ENCODE data around the gene C1orf116. TPM values are rescaled to one million over a fixed set of nuclear protein-coding genes. Genes with fewer than 3 reads are reported as not detected.
A peak's percentile ranks its signal among the peaks of the same experiment; 100 is the strongest.

Gene C1orf116
- total and polyA plus RNA-seq, 7 experiments from 2014 or later = 0.11 to 0.15 TPM; not detected in 5

DNA sequence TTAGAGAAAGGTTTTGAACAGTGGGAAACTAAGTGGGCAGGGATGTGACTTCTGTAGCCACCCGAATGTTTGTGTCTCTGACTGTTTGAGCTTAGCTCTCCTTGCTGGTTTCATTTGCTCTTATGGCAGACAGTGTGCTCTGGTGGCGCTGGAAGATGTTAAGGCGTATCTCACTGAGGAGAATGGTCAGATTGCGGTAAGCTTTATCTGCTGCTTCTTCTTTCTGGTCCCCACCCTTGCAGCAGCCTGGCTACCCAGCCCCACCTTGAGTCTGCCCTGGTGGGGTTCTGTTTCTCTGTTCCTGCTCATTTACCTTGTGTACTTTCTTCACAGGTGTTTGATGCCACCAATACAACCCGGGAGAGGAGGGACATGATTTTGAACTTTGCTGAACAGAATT, 30.5 kb upstream of the C1orf116 start:
- CTCF ChIA-PET = no interaction called here
- POLR2A ChIA-PET = no interaction called here
- no peaks in the 10 kb centered on the region for H3K4me1 ChIP-seq (ENCODE audit: control insufficient read depth in 2 of 2, insufficient read depth in 2 of 2, low read length in 2 of 2)
- H3K27ac ChIP-seq (ENCODE audit: low read depth, low read length) = no peak overlapping the region
- no peaks in the 10 kb centered on the region for H3K9me3 ChIP-seq (ENCODE audit: control insufficient read depth in 2 of 3, low read length in 3 of 3)
- H3K4me3 ChIP-seq (ENCODE audit: low read length) = no peak overlapping the region
- H3K4me1 Mint-ChIP-seq = peaks cover 0 to 5% (median 0%) of the 10 kb centered on the region in 7 donors
- H3K9me3 Mint-ChIP-seq = no peaks in the 10 kb centered on the region
- H3K27ac Mint-ChIP-seq = no peak overlapping the region
- H3K4me3 Mint-ChIP-seq = no peak overlapping the region
- H3K27me3 ChIP-seq (ENCODE audit: control insufficient read depth in 2 of 2, insufficient read depth in 2 of 2, low read length in 2 of 2) = no peaks in the 10 kb centered on the region
- no peak for DNase-seq
- intact Hi-C loops (cut with micrococcal nuclease) = no loop called here
- peaks cover 3 to 58% (median 11%) of the 10 kb centered on the region in 5 donors for H3K36me3 Mint-ChIP-seq
- no peaks in the 10 kb centered on the region for H3K27me3 Mint-ChIP-seq
- peak; percentile 61 for ATAC-seq
- peaks cover 0 to 17% (median 0%) of the 10 kb centered on the region in 3 experiments for H3K36me3 ChIP-seq (ENCODE audit: control insufficient read depth in 2 of 3, insufficient read depth in 3 of 3, low read length in 3 of 3)

DNA sequence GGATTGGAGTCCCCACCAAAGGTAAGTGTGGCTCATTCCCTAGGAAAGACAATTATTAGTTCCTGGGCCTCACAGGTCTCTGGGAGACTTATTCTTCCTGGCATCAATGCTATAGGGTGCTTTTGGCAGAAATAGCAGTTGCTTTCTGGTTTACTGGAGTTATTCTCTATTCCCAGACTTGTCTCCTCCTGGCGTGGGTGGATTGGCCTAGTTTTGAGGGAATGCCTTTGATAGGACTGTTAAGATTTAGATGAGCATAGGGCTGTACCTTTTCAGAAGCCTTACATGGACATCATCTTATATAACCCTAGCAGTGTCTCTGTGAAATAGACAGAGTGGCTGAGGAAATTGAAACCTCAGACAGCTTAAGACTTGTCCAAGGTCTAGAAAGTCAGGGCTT, 29.5 kb upstream of the C1orf116 start:
- Mint-ChIP-seq H3K4me1 (peaks cover 0 to 5% (median 0%) of the 10 kb centered on the region in 7 donors), H3K9me3 (no peaks in the 10 kb centered on the region), H3K36me3 (peaks cover 3 to 49% (median 11%) of the 10 kb centered on the region in 5 donors), H3K27ac (no peak overlapping the region), H3K4me3 (no peak overlapping the region), H3K27me3 (no peaks in the 10 kb centered on the region)
- Histone ChIP-seq H3K9me3 (ENCODE audit: control insufficient read depth in 2 of 3, low read length in 3 of 3) (no peaks in the 10 kb centered on the region), H3K4me1 (ENCODE audit: control insufficient read depth in 2 of 2, insufficient read depth in 2 of 2, low read length in 2 of 2) (no peaks in the 10 kb centered on the region), H3K4me3 (ENCODE audit: low read length) (no peak overlapping the region), H3K36me3 (ENCODE audit: control insufficient read depth in 2 of 3, insufficient read depth in 3 of 3, low read length in 3 of 3) (peaks cover 0 to 17% (median 0%) of the 10 kb centered on the region in 3 experiments), H3K27me3 (ENCODE audit: control insufficient read depth in 2 of 2, insufficient read depth in 2 of 2, low read length in 2 of 2) (no peaks in the 10 kb centered on the region), H3K27ac (ENCODE audit: low read depth, low read length) (no peak overlapping the region)
- CTCF ChIA-PET = interaction anchor here (0.6 kb wide), 1 partner anchor 343 kb away, joined by 10 read pairs; no protein-coding TSS in a partner anchor
- ATAC-seq = no peak
- DNase-seq = no peak
- intact Hi-C loops (cut with micrococcal nuclease) = no loop called here
- POLR2A ChIA-PET = interaction anchor here (0.7 kb wide), 1 partner anchor 13 kb away, joined by 3 read pairs; no protein-coding TSS in a partner anchor

GRCh38 chr1:207060596-207060995, 28.0 kb upstream of the C1orf116 start:
- peaks cover 3 to 40% (median 11%) of the 10 kb centered on the region in 5 donors for H3K36me3 Mint-ChIP-seq
- DNase-seq (no peak), ATAC-seq (no peak)
- no peak overlapping the region for H3K4me3 ChIP-seq (ENCODE audit: low read length)
- ChIA-PET CTCF (interaction anchor here (0.6 to 1.3 kb wide), 3 partner anchors 11 to 1571 kb away, joined by 3 read pairs; no protein-coding TSS in a partner anchor), POLR2A (no interaction called here)
- no peaks in the 10 kb centered on the region for H3K4me1 ChIP-seq (ENCODE audit: control insufficient read depth in 2 of 2, insufficient read depth in 2 of 2, low read length in 2 of 2)
- H3K9me3 Mint-ChIP-seq = no peaks in the 10 kb centered on the region
- H3K27me3 ChIP-seq (ENCODE audit: control insufficient read depth in 2 of 2, insufficient read depth in 2 of 2, low read length in 2 of 2) = no peaks in the 10 kb centered on the region
- H3K4me3 Mint-ChIP-seq = no peak overlapping the region
- H3K4me1 Mint-ChIP-seq = peaks cover 0 to 5% (median 0%) of the 10 kb centered on the region in 7 donors
- H3K9me3 ChIP-seq (ENCODE audit: control insufficient read depth in 2 of 3, low read length in 3 of 3) = no peaks in the 10 kb centered on the region
- peaks cover 0 to 17% (median 0%) of the 10 kb centered on the region in 3 experiments for H3K36me3 ChIP-seq (ENCODE audit: control insufficient read depth in 2 of 3, insufficient read depth in 3 of 3, low read length in 3 of 3)
- peaks cover 0 to 3% (median 0%) of the 10 kb centered on the region in 5 donors for H3K27me3 Mint-ChIP-seq
- no peak overlapping the region for H3K27ac Mint-ChIP-seq
- intact Hi-C loops (cut with micrococcal nuclease) = no loop called here
- H3K27ac ChIP-seq (ENCODE audit: low read depth, low read length) = no peak overlapping the region

DNA sequence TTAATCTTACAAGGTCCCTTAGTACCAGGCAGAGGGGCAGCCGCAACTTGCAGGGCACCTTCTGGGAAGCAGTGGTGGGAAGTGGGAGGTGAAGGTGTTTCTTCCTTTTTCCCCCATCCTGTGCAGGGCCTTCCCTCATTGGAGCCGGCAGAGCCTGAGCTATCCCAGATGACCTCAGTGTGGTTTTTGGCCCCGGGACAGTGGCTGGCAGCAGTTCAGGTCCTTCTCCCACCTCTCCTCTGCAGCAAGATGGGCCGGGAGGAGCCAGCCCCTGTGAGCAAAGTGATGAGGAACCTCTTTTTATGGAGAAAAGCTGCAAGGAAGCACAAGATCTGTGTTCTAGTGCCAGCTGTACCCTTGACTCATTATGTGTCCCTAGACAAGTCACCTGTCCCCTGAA, 27.3 kb upstream of the C1orf116 start:
- Histone ChIP-seq H3K9me3 (ENCODE audit: control insufficient read depth in 2 of 3, low read length in 3 of 3) (no peaks in the 10 kb centered on the region), H3K4me1 (ENCODE audit: control insufficient read depth in 2 of 2, insufficient read depth in 2 of 2, low read length in 2 of 2) (no peaks in the 10 kb centered on the region), H3K36me3 (ENCODE audit: control insufficient read depth in 2 of 3, insufficient read depth in 3 of 3, low read length in 3 of 3) (peaks cover 0 to 17% (median 0%) of the 10 kb centered on the region in 3 experiments), H3K4me3 (ENCODE audit: low read length) (no peak overlapping the region), H3K27me3 (ENCODE audit: control insufficient read depth in 2 of 2, insufficient read depth in 2 of 2, low read length in 2 of 2) (no peaks in the 10 kb centered on the region), H3K27ac (ENCODE audit: low read depth, low read length) (no peak overlapping the region)
- DNase-seq (no peak), ATAC-seq (no peak)
- H3K27ac Mint-ChIP-seq = no peak overlapping the region
- H3K4me1 Mint-ChIP-seq = peaks cover 0 to 9% (median 2%) of the 10 kb centered on the region in 7 donors
- intact Hi-C loops (cut with micrococcal nuclease) = no loop called here
- POLR2A ChIA-PET = interaction anchor here (0.6 kb wide), 1 partner anchor 241 kb away, joined by 3 read pairs; no protein-coding TSS in a partner anchor
- H3K27me3 Mint-ChIP-seq = peaks cover 0 to 3% (median 0%) of the 10 kb centered on the region in 5 donors
- CTCF ChIA-PET = interaction anchor here (0.6 to 1.3 kb wide), 4 partner anchors 11 to 1570 kb away, joined by 3 read pairs; no protein-coding TSS in a partner anchor
- no peaks in the 10 kb centered on the region for H3K9me3 Mint-ChIP-seq
- H3K4me3 Mint-ChIP-seq = no peak overlapping the region
- H3K36me3 Mint-ChIP-seq = peaks cover 3 to 35% (median 11%) of the 10 kb centered on the region in 5 donors

- no peak overlapping the region for H3K4me3 ChIP-seq (ENCODE audit: low read length)
- no peak overlapping the region for H3K27ac Mint-ChIP-seq
- intact Hi-C loops (cut with micrococcal nuclease) = no loop called here
Observed at GRCh38 chr1:207058878-207059867, 26.6 kb upstream of the C1orf116 start.

GRCh38 chr1:207058252-207058651, 25.7 kb upstream of the C1orf116 start:
- no peak overlapping the region for H3K4me3 Mint-ChIP-seq
- ChIA-PET CTCF (interaction anchor here (1.3 kb wide), 1 partner anchor 13 kb away, joined by 4 read pairs; no protein-coding TSS in a partner anchor), POLR2A (no interaction called here)
- DNase-seq = no peak
- Histone ChIP-seq H3K27me3 (ENCODE audit: control insufficient read depth in 2 of 2, insufficient read depth in 2 of 2, low read length in 2 of 2) (no peaks in the 10 kb centered on the region), H3K9me3 (ENCODE audit: control insufficient read depth in 2 of 3, low read length in 3 of 3) (no peaks in the 10 kb centered on the region), H3K4me3 (ENCODE audit: low read length) (no peak overlapping the region), H3K27ac (ENCODE audit: low read depth, low read length) (no peak overlapping the region), H3K36me3 (ENCODE audit: control insufficient read depth in 2 of 3, insufficient read depth in 3 of 3, low read length in 3 of 3) (peaks cover 0 to 12% (median 0%) of the 10 kb centered on the region in 3 experiments), H3K4me1 (ENCODE audit: control insufficient read depth in 2 of 2, insufficient read depth in 2 of 2, low read length in 2 of 2) (peaks cover 0 to 4% of the 10 kb centered on the region in 2 donors)
- intact Hi-C loops (cut with micrococcal nuclease) = no loop called here
- ATAC-seq = no peak
- peaks cover 3 to 22% (median 11%) of the 10 kb centered on the region in 5 donors for H3K36me3 Mint-ChIP-seq
- peaks cover 0 to 9% (median 0%) of the 10 kb centered on the region in 5 donors for H3K27me3 Mint-ChIP-seq
- peaks cover 8 to 23% (median 11%) of the 10 kb centered on the region in 7 donors for H3K4me1 Mint-ChIP-seq
- H3K9me3 Mint-ChIP-seq = no peaks in the 10 kb centered on the region
- no peak overlapping the region for H3K27ac Mint-ChIP-seq

More at GRCh38 chr1:207058878-207059867, 26.6 kb upstream of the C1orf116 start:
- ChIA-PET CTCF (interaction anchor here (0.6 to 1.3 kb wide), 3 partner anchors 12 to 346 kb away, joined by 3 to 4 read pairs (median 3); no protein-coding TSS in a partner anchor), POLR2A (interaction anchor here (0.6 kb wide), 1 partner anchor 242 kb away, joined by 3 read pairs; no protein-coding TSS in a partner anchor)
- no peaks in the 10 kb centered on the region for H3K9me3 Mint-ChIP-seq
- no peak overlapping the region for H3K4me3 Mint-ChIP-seq
- peaks cover 0 to 4% (median 0%) of the 10 kb centered on the region in 5 donors for H3K27me3 Mint-ChIP-seq
- Histone ChIP-seq H3K36me3 (ENCODE audit: control insufficient read depth in 2 of 3, insufficient read depth in 3 of 3, low read length in 3 of 3) (peaks cover 0 to 17% (median 0%) of the 10 kb centered on the region in 3 experiments), H3K27me3 (ENCODE audit: control insufficient read depth in 2 of 2, insufficient read depth in 2 of 2, low read length in 2 of 2) (no peaks in the 10 kb centered on the region), H3K27ac (ENCODE audit: low read depth, low read length) (no peak overlapping the region), H3K4me1 (ENCODE audit: control insufficient read depth in 2 of 2, insufficient read depth in 2 of 2, low read length in 2 of 2) (no peaks in the 10 kb centered on the region), H3K9me3 (ENCODE audit: control insufficient read depth in 2 of 3, low read length in 3 of 3) (no peaks in the 10 kb centered on the region)
- peaks cover 3 to 17% (median 7%) of the 10 kb centered on the region in 7 donors for H3K4me1 Mint-ChIP-seq
- H3K36me3 Mint-ChIP-seq = peaks cover 3 to 31% (median 11%) of the 10 kb centered on the region in 5 donors
- ATAC-seq (no peak), DNase-seq (no peak)

Measured in naive thymus-derived CD4-positive, alpha-beta T cell (primary cell).